NCI-H526 treated with DMSO at 0.1 percent for 48 hours (cell line): ENCODE data around the gene PARN.
"Not testable (repeated sequence)": the region's sequence is repeated elsewhere in the genome, so short reads cannot be mapped to it uniquely, and the experiment has no call there.

Experiments used
- DNase-seq: peaks from one replicate; lab custom pipeline; 2025; lab: John Stamatoyannopoulos, UW

The PARN gene

DNA sequence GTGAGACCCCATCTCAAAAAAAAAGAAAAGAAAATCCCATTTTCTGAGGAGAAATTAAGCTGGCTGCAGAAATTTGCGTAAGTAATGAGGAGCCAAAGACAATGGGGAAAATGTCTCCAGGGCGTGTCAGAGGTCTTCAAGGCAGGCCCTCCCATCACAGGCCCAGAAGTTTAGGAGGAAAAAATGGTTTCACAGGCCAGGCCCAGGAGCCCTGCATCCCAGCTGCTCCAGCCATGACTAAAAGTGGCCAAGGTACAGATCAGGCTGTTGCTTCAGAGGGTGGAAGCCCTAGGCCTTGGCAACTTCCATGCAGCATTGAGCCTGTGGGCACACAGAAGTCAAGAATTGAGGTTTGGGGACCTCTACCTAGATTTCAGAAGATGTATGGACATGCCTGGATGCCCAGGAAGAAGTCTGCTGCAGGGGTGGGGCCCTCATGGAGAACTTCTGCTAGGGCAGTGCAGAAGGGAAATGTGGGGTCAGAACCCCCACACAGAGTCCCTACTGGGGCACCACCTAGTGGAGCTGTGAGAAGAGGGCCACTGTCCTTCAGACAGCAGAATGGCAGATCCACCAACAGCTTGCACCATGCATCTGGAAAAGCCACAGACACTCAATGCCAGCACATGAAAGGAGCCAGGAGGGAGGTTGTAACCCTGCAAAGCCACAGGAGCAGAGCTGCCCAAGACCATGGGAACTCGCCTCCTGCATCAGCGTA is 55.2 kb downstream of the PARN start:
- not testable (repeated sequence) for DNase-seq

DNA sequence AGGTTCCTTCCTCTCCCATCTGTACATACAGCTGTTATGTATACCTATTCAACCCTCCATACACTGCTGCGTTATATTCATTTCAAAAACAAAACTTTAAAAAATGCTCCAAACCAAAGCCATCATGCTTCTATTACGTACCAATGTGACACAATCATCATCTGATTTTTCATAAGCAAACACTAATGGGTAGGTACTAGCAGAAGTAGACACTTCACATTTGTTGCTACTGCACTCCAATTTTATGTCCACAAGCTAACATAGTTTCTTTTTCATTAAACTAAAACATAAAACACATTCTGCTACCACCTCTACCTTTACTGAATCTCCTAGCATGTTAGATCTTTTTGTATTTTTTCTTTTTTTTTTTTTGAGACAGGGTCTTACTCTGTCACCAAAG is 57.5 kb downstream of the PARN start:
- DNase-seq: no peak

DNA sequence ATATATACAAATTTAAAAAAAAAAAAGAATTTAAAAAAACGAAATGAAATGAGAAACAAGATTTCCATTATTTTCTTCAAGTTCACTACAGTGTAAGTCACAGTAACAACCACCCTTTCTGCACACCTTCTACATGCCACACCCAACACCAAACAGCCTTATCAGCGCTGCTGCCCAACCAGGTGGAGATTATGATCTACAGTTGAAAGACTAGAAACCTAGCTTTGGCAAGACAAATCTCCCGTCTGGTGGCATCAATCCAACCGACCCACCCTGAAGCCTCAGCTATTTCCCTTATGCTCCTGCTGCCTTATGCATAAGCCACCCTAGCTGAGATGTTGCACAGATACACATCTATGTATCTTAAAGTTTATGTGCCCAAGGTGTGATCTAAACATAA is 60.8 kb downstream of the PARN start:
- DNase-seq: peak; percentile 61

DNA sequence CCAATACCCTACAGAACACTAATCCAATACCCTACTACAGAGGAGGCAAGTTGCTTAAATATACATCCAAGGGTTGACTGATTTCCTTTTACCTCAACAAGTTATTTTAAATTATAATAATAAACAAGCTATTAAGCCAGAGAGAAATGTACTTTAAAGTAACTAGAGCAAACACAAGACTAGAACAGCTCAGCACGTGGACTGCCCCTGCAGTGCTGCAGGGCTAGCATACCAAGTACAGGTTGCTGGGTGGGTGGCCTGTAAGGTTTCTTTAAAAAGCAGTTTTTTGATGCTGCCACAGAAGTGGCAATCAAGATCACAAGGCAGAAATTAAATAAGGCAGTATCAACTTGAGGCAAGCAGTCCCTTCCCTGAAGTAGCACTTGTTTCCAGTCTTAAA is 63.5 kb downstream of the PARN start:
- DNase-seq: no peak

DNA sequence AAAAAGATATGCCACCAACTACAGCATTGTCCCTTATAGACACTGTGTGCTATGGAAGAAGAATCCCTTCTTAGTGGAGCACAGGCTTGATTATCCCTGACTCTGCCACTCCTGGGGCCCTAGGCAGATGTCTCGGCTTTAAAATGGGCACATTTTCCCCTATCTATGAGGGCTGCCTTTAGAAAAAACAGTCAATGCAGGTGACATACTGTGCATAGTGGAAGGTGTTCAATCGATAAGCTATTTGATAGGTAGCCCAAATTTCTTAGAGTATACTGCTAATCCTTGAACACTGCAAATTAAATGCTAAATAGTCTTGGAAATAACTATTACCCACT is 64.4 kb downstream of the PARN start:
- DNase-seq: no peak

DNA sequence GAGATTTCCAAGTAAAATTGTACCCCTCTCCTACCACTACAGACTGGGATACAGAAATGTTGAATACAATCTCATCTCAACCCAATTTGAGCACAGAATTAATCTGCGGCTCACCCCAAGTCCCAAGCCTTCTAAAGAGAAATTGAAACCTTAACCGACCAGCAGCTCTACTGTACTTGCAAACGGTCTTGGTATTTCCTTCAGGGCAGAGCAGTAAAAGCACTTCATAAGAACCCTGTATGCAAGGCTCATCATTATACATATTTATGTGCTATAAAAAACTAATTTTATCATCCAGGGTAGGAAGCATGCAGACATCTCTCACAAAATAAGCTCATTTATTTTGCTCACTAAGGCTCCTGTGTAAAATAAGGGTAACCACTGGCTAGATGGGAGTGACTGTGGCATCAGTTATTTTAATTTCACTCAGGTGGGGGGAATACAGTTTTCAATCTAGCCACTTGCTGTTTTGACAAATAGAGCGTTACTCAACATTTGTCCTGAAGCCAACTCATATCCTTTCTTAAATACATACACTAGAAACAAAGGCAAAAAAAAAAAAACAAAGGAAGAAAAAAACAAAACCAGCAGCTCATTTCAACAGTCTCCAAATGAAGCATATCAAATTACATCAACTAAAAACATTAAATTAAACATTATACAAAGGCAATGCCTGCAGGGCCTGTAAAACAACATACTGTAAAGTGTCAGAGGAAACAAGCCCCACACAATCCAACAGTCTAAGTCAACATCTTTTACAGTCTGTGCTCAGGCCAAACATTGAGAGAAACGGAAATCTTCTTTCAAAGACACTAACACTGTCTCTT is 65.0 kb downstream of the PARN start:
- peak; percentile 90 for DNase-seq

DNA sequence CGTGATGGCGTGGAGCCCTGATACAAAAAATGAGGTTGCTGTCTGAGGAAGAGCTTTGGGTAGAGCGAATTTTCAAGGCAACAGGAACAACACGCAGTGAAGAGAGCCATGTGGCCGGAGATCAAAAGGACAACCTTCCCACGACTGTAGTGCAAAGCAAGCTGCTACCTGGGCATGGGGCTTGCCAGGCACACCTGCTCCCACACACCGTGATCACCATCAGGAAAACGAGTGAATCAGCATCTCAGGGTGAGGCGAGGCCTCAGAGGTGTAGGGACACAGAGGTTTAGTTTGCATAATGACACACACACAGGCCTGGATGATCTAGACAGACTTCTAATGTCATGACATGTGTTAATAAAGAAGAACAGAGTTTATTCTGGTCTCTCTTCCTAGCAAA is 65.7 kb downstream of the PARN start:
- peak; percentile 84 for DNase-seq

DNA sequence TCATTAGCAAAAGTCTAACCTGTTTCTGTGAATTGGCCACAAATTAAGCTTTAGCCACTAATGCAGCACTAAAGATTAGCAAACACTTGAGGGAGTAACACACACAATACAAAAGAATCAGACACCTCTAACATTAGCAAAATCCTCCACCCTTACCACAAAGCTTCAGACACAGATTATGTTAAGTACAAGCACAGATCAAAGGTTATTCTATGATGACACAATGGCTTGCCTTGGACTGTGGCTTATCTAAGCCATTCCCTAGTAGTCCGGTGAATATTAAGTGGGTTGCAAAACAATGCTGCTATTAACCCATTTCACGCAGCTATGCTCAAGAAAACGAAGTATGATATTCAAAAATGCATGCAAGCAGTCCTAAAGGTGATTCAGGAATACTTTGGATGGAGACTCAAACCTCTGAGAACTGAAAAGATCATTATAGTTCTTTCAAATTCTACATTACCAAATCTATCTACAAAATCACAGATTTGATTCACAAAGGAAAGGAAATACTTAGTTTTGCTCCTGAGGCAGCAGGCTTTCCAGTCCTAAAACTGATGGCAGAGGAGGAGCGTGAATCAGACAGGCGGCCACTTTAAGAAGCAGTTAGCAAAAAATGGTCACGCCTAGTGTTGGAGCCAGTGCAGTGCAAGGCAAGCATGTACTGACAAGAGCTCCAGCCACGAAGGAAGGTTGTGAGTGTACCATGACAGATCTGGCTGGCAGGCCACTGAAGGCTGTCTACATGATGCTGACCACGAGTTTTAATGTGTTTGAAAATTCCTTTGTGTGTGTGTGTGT is 67.2 kb downstream of the PARN start:
- DNase-seq: peak; percentile 66

DNA sequence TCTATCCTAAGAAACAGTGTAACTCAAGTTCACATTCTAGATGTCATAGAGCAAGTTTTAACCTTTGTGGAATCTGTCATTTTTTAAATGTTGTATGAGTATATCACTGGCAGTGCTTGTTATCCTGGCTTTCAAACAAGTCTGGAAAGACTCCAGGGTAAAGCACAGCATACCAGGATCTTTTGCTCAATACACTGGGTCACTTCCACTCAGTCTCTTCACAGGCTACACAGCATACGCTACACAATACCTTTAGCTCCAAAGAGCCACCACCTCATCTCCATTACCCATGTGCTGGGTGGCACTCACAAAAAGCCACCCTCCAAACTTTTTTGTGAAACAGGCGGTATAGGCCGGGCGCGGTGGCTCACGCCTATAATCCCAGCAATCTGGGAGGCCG is 69.5 kb downstream of the PARN start:
- DNase-seq: no peak

DNA sequence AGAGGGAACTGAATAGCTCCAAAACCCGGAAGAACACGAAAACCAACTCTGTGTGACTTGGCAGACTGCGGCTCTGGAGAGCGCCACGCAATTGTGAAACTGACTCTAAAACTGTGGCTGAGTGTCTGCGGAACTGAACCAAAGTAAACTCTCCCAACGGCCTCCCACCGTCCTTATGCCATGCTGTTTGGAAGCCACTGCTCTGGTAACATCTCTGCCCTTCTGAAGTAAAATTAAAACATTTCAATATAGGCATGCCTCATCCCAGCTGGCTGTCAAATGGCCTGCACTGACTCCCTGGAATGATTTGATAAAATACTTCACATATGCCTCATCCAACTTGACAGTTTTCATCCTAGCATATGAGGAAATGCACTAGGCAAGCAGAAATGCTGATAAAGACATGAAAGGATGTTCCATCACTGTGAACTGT is 70.2 kb downstream of the PARN start:
- DNase-seq: no peak

DNA sequence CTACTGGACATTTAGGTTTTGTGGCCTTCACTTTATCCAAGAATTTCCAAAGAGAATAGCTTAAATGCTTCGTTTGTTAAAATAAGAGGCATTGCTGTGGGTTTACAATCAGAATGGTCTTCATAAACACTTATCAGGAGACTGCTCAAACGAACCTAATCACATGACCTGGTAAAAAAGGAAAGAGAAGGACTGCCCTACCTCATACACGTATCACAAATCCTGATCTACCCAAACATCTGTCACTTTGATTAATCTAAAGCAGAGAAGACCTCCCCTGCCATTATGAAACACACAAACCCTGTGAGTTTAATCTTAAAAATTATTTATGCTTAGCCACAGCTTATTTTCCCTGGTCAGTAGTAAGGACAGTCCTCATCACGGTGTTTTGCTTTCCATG is 76.6 kb downstream of the PARN start:
- DNase-seq: no peak

DNA sequence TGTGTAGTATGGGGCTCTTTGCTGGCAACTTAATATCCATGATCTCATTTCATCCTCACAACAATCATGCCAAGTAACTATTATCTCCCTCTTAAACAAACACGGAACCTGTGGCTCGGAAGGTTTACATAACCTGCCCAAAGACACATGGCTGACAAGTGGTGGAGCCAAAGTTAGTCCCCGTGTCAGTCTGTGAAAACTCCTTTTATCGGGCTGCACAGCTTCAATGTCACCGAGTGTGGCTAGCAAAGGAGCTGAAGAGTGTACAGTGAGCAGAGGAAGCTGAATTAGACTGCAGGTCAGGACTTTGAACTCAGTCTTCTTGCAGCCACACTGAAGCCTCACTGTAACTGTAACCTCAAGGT is 80.3 kb downstream of the PARN start:
- DNase-seq: no peak

DNA sequence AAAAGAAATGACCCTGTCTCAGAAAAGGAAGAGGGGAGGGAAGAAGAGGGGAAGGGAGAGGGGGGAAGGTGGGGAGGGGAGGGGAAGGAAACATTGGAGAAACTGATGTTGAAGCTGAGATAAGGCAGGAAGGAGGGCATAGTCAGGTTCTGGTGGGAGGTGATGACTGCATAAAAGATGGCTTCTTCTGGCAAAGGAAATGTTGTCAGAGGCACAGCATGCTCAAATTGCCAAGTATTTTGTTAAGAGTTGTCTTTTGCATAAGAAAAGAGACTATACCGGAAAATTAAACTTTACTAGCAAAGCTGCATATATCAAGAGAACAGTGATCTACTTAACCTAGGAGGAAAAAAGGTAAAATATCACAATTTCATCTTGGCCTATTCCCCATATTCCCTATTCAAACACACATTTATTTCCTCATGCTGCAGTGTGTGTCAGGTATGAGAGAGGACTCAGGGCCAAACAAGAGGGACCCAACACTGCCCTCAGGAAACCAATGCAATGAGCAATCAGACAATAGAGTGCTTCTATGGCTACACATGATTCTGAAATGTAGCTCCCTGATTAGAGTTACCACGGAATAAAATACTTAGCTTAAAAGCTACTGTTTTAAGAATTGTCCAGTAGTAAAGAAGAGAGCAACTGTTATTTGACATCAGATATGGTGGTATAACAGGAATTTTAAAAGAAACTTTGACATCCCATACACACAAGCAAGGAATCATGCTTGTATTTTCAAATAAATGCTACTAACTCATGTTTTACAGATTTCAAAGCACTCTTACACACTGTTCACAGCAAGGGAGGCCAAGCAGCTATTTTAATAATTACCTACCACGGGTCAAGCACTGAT is 80.9 kb downstream of the PARN start:
- DNase-seq: no peak

DNA sequence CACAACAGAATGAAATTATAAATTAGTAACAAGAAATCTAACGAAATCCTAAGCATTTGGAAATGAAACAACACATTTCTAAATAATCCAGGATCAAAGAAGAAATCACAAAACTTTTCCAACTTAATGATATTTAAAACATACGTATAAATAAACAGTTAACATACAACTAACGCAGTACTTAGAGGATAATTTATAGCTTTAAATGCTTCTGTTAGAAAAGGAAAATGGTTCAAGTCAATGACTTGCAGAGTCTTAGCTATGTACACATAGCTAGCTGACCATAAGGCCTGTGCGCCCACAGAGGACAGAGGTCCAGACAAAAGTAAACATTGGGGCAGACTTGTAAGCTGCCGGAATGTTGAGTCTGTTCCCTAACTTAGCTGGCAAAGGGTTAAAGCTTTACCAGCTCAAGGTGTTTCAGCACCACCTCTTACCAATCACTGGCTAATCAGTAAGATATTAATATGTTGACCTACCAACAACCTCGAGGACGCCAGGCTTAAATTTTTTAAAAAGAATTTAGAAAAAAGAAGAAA is 84.6 kb downstream of the PARN start:
- DNase-seq: no peak

DNA sequence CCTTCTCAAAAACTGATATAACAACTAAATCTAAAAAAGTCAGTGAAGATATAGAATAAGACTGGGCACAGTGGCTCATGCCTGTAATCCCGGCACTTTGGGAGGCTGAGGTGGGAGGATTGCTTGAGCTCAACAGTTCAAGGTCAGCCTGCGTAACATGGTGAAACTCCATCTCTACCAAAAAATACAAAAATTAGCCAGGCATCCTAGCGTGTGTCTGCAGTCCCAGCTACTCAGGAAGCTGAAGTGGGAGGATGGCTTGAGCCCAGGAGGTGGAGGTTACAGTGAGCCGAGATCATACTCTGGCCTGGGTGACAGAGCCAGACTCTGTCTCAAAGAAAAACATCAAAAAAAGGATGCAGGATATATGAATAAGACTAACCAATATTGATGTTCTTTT is 85.2 kb downstream of the PARN start:
- DNase-seq: not testable (repeated sequence)

DNA sequence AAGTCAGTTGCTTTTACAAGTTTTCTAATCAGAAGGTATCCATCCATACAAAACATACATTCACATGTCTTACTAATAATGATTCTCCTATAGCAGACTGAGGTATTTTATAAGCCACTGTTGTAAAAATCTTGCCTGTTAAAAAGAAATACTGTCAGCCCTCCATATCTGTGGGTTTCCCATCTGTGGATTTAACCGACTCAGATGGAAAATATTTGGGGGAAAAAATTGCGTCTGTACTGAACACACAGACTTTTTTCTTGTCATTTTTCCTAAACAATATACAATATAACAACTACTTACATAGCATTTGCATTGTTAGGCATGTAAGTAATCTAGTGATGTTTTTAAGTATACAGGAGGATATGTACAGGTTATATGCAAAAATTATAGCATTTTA is 90.4 kb downstream of the PARN start:
- DNase-seq: no peak

DNA sequence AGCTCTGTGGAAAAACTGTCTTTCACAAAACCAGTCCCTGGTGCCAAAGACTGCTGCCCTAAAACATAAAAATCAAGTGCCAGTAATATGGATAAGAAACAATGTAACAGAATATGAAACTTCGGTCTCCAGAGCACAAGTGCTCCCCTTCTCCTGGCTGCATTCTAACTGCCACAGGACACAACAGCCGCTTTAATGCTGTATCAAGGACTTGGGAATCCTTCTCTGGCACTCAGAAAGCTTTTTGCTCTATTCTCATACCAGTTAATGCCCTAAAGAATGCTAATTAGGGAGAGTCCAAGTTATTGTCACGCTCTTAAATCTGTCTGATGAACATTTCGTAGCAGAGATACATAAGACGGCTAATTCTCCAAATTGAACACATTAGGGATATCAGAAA is 90.9 kb downstream of the PARN start:
- no peak for DNase-seq

DNA sequence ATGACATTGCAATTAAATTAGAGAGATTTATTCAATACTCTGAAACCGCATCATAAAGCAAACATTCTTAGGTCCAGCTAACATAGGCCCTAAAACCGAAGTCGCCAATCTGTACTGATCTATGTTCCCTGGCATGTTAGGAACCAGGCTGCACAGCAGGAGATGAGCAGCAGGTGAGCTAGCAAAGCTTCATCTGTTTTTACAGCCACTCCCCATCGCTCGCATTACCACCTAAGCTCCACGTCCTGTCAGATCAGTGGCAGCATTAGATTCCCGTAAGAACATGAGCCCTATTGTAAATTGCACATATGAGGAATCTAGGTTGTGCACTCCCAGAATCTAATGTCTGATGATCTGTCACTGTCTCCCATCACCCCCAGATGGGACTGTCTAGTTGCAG is 91.5 kb downstream of the PARN start:
- no peak for DNase-seq

DNA sequence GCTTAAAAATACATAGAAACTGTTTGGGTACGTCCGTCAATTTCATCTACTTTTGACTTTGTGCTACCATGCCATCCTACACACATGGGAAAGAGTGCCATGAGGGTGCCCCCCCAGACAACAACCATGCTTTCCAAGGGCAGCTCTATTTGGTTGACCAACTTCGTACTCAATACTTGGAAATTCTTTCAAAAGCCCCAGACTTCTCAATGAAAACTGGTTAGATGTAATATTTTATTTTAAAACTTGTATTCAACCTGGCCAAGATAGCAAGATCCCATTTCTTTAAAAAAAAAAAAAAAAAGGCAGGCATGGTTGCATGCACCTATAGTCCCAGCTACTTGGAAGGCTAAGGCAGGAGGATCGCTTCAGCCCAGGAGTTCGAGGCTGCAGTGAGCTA is 98.4 kb downstream of the PARN start:
- DNase-seq: no peak

DNA sequence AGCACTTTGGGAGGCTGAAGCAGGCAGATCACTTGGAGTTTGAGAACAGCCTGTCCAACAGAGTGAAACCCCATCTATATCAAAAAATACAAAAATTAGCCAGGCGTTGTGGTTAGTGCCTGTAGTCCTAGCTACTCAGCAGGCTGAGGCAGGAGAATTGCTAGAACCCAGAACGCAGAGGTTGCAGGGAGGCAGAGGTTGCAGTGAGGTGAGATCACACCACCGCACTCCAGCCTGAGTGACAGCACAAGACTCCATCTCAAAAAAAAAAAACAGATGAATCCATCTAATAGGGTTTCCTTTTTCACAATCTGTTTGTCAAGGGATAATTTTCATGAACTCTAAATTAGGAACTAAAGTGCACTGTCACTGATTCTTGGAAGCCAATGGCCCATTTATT is 99.0 kb downstream of the PARN start:
- no peak for DNase-seq

DNA sequence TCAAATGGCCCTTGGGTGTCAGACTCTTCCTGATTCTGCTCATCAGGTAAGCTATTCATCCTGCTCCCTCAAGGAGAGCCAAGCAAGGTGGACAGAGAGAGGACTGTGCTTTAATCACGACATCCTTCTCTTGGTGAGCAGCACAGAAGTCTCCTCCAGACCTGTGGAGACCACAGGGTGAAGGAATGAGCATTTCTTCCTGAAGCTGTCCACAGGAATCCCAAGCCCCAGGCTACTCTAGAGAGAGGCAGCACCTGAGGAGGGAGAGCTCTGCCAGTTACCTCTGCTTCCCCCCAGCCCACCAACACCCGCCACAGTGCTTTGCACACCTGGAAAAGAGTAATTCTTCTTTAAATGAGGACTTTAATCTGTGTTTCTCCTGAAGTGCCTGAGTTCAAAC is 100.0 kb downstream of the PARN start:
- no peak for DNase-seq
